Neural cell (in vitro differentiated cells): ENCODE measurements around the gene CFAP97D1. TPM values are rescaled to one million over a fixed set of nuclear protein-coding genes. Genes with fewer than 3 reads are reported as not detected.

Experiments used
- H2AFZ ChIP-seq: fragments of 200-600, 300-800 bp; sonication (generic), shearing (Covaris generic); 2 replicates; pipeline ENCODE4 v1.6.0; 2014; ENCODE audit warnings: low read depth, mild to moderate bottlenecking, antibody characterized with exemption, low read length, moderate library complexity
- H3F3A ChIP-seq: fragments of 200-600 bp; shearing (Covaris generic); 2 replicates; pipeline ENCODE4 v1.6.1; 2016; ENCODE audit warnings: mild to moderate bottlenecking, moderate library complexity, mixed read lengths, antibody characterized with exemption, low read length; ENCODE audit not compliant: insufficient read depth, poor library complexity, severe bottlenecking
- H3K27ac ChIP-seq: fragments of 200-600, 300-800 bp; sonication (generic), shearing (Covaris generic); 2 replicates; pipeline ENCODE4 v1.5.1; 2014; ENCODE audit warnings: mild to moderate bottlenecking, low read length, moderate library complexity
- H3K27me3 ChIP-seq: fragments of 300-800, 200-600 bp; sonication (generic), shearing (Covaris generic); 2 replicates; pipeline ENCODE4 v1.6.0; 2014; ENCODE audit warnings: mild to moderate bottlenecking, low read depth, low read length, moderate library complexity; ENCODE audit not compliant: insufficient read depth
- H3K36me3 ChIP-seq: fragments of 300-800, 200-600 bp; sonication (generic), shearing (Covaris generic); 2 replicates; pipeline ENCODE4 v1.5.1; 2014; ENCODE audit warnings: mild to moderate bottlenecking, antibody characterized with exemption, low read length, moderate library complexity; ENCODE audit not compliant: insufficient read depth
- H3K4me2 ChIP-seq: fragments of 300-800, 200-600 bp; sonication (generic), shearing (Covaris generic); 2 replicates; pipeline ENCODE4 v1.6.0; 2014; ENCODE audit warnings: mild to moderate bottlenecking, low read length
- H3K4me3 ChIP-seq: fragments of 300-800, 200-600 bp; sonication (generic), shearing (Covaris generic); 2 replicates; pipeline ENCODE4 v1.5.1; 2014; ENCODE audit warnings: mild to moderate bottlenecking, low read length, moderate library complexity
- H3K79me2 ChIP-seq: fragments of 200-600 bp; shearing (Covaris generic); replicated peaks from 2 replicates; pipeline ENCODE4 v1.6.0; 2014; ENCODE audit warnings: mild to moderate bottlenecking, low read length, moderate library complexity; ENCODE audit not compliant: insufficient read depth
- H3K9ac ChIP-seq: fragments of 300-800, 200-600 bp; sonication (generic), shearing (Covaris generic); 2 replicates; pipeline ENCODE4 v1.6.1; 2016; ENCODE audit warnings: mild to moderate bottlenecking, low read length, mixed read lengths
- H3K9me2 ChIP-seq: fragments of 200-600 bp; shearing (Covaris generic); 2 replicates; pipeline ENCODE4 v1.6.1; 2016; ENCODE audit warnings: mild to moderate bottlenecking, low read length, mixed read lengths; ENCODE audit not compliant: insufficient read depth
- H3K9me3 ChIP-seq: fragments of 200-600, 300-800 bp; sonication (generic), shearing (Covaris generic); 2 replicates; pipeline ENCODE4 v1.6.1; 2016; ENCODE audit warnings: mild to moderate bottlenecking, mixed run types, low read length, moderate library complexity, mixed read lengths
- H4K20me1 ChIP-seq: fragments of 200-600 bp; shearing (Covaris generic); 2 replicates; pipeline ENCODE4 v1.6.1; 2016; ENCODE audit warnings: mild to moderate bottlenecking, mixed run types; ENCODE audit not compliant: insufficient read depth
- CTCF ChIP-seq: fragments of 450-650 bp; IDR thresholded peaks from 2 replicates; pipeline ENCODE4 v1.5.1; 2014; ENCODE audit warnings: antibody characterized with exemption, mild to moderate bottlenecking, moderate library complexity; ENCODE audit not compliant: poor library complexity, severe bottlenecking
- EP300 ChIP-seq: fragments of 450-650 bp; conservative IDR thresholded peaks from 2 replicates; pipeline ENCODE4 v1.6.1; 2014; ENCODE audit warnings: antibody characterized with exemption, mild to moderate bottlenecking, moderate library complexity; ENCODE audit not compliant: poor library complexity, severe bottlenecking
- EZH2 ChIP-seq: fragments of 200-600, 300-800 bp; shearing (Covaris generic), sonication (generic); IDR thresholded peaks from 2 replicates; pipeline ENCODE4 v1.6.1; 2014; ENCODE audit warnings: antibody characterized with exemption, low read length, borderline replicate concordance, mild to moderate bottlenecking; ENCODE audit not compliant: insufficient read depth, poor library complexity, severe bottlenecking
- MXI1 ChIP-seq: fragments of 450-650 bp; conservative IDR thresholded peaks from 2 replicates; pipeline ENCODE4 v1.6.1; 2014; ENCODE audit warnings: antibody characterized with exemption, mild to moderate bottlenecking; ENCODE audit not compliant: poor library complexity, severe bottlenecking
- POLR2AphosphoS5 ChIP-seq: IDR thresholded peaks from 2 replicates; pipeline ENCODE4 v1.6.1; 2012
- RAD21 ChIP-seq: fragments of 450-650 bp; conservative IDR thresholded peaks from 2 replicates; pipeline ENCODE4 v1.6.1; 2014; ENCODE audit warnings: antibody characterized with exemption, mild to moderate bottlenecking, moderate library complexity
- REST ChIP-seq: IDR thresholded peaks from 2 replicates; pipeline ENCODE4 v1.6.1; 2012; ENCODE audit warnings: borderline replicate concordance
- SMC3 ChIP-seq: fragments of 450-650 bp; conservative IDR thresholded peaks from 2 replicates; pipeline ENCODE4 v1.6.1; 2014; ENCODE audit warnings: antibody characterized with exemption, mild to moderate bottlenecking, moderate library complexity; ENCODE audit not compliant: poor library complexity
- TAF1 ChIP-seq: IDR thresholded peaks from 2 replicates; pipeline ENCODE4 v1.6.1; 2012; ENCODE audit warnings: low read depth
- polyA plus RNA-seq: library from polyadenylated mRNA; depleted of rRNA; stranded (reverse); fragments of >200 nt; gene quantifications from 2 replicates; pipeline ENCODE4 v1.2.3, GENCODE V29; 2014

Gene CFAP97D1
- polyA plus RNA-seq, 1 donor from 2014 or later: 0.09 TPM

GRCh38 chr17:43832168-43832975 is 52.1 kb downstream of the CFAP97D1 start:
- H3F3A ChIP-seq: no peaks in the 10 kb centered on the region
- H2AFZ ChIP-seq: peak overlapping the region; percentile 40
- no peaks in the 10 kb centered on the region for H3K27me3 ChIP-seq
- H3K9ac ChIP-seq: peak overlapping the region; percentile 75
- H3K27ac ChIP-seq: no peak overlapping the region
- peak overlapping the region; percentile 66 for H3K4me2 ChIP-seq
- no peaks in the 10 kb centered on the region for H3K9me3 ChIP-seq
- no peaks in the 10 kb centered on the region for H3K9me2 ChIP-seq
- H3K79me2 ChIP-seq: no peaks in the 10 kb centered on the region
- no peaks in the 10 kb centered on the region for H4K20me1 ChIP-seq
- peak overlapping the region; percentile 87 for H3K4me3 ChIP-seq
- no peaks in the 10 kb centered on the region for H3K36me3 ChIP-seq
- TF ChIP-seq RAD21 (no peak), MXI1 (peak; percentile 54)

GRCh38 chr17:43832976-43833829 is 53.0 kb downstream of the CFAP97D1 start, which contains the start of gene MPP3:
TSS of gene MPP3 (minus strand) at chr17:43833146. CDS start at chr17:43831906, 1,240 bp downstream.
- peak within 1 kb of the TSS; percentile 75 for H3K9ac ChIP-seq
- H3K27me3 ChIP-seq: no peaks in the 10 kb centered on the region
- peak within 1 kb of the TSS; percentile 66 for H3K4me2 ChIP-seq
- no peaks in the 10 kb centered on the region for H3F3A ChIP-seq
- no peaks in the 10 kb centered on the region for H3K9me3 ChIP-seq
- H3K9me2 ChIP-seq: no peaks in the 10 kb centered on the region
- H3K79me2 ChIP-seq: no peaks in the 10 kb centered on the region
- peak within 1 kb of the TSS; percentile 32 for H3K27ac ChIP-seq
- no peak for TF ChIP-seq EZH2
- peak; percentile 58 for TF ChIP-seq POLR2AphosphoS5
- peak; percentile 46 for TF ChIP-seq TAF1
- TF ChIP-seq RAD21: no peak
- TF ChIP-seq MXI1: no peak
- TF ChIP-seq EP300: no peak
- TF ChIP-seq CTCF: no peak
- TF ChIP-seq SMC3: peak; percentile 28
- TF ChIP-seq REST: peak; percentile 35
- peak within 1 kb of the TSS; percentile 61 for H2AFZ ChIP-seq
- no peaks in the 10 kb centered on the region for H4K20me1 ChIP-seq
- H3K36me3 ChIP-seq: no peaks in the 10 kb centered on the region
- H3K4me3 ChIP-seq: peak within 1 kb of the TSS; percentile 87
